Inferior parietal cortex (tissue), 1 donor: ENCODE data around the gene EVA1B.
A peak's percentile ranks its signal among the peaks of the same experiment; 100 is the strongest.

ENCODE experiments used
- DNase-seq: peaks from one replicate; pipeline ENCODE4 v3.0.0-alpha.2; 2016; ENCODE audit errors: extremely low spot score

Gene EVA1B

DNA sequence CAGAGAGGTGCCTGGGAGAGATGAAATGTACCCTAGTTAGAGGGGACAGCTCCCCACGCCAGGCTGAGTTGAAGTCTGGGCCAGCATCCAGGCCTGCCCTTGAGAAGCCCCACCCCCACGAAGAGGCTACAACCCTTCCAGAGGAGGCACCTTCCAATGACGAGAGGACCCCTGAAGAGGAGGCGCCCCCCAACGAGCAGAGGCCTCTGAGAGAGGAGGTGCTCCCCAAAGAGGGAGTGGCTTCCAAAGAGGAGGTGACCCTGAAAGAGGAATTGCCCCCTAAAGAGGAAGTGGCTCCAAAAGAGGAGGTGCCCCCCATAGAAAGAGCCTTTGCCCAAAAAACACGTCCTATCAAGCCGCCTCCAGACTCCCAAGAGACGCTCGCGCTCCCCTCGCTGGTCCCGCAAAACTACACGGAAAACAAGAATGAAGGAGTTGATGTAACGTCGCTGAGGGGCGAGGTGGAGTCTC is 3.1 kb downstream of the EVA1B start:
- DNase-seq: no peak

DNA sequence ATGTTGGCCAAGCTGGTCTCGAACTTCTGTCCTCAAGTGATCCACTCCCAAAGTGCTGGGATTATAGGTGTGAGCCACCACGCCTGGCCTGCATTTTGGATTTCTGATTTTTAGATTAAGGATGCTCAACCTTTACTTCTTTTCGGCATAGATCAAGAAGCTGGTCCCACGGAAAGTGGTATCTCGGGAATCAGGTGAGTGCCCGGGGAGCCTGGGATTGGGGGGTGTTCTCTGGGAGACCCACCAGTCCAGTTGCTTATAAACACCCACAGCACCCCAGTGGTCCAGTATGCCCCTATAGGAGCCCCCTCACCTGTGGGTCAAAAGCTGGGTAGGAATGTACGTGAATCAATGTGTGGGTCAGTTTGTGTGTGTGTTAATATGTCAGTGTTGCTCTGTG is 14.0 kb downstream of the EVA1B start:
- DNase-seq: no peak

DNA sequence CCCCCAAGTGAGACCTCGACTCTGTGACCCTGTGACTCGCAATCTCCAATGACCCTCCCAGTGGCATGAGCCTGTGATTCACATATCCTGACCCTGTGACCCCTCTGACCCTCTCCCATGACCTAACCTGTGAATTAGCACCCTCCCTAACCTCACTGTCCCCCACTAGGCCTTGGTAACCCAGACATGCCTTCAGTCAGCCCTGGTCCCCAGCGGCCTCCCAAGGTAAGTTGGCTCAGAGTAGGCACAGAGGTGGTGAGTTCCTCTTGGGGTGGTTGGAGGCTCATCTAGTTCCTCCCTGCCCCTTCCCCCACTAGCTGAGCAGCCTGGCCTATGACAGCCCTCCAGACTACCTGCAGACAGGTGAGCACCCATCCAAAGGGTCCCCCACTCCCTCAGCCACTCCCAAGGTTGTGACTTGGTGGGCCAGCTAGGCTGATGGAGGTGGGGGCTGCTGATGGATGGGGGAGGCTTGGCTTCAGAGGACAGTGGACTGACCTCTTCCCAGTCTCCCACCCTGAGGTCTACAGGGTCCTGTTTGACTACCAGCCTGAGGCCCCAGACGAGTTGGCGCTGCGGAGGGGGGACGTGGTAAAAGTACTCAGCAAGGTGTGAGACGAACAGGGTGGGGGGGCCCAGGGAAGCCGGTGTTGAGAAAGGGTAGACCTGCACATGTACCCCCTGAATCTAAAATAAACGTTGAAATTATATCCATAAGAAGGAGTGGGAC is 15.7 kb downstream of the EVA1B start:
- DNase-seq: no peak

DNA sequence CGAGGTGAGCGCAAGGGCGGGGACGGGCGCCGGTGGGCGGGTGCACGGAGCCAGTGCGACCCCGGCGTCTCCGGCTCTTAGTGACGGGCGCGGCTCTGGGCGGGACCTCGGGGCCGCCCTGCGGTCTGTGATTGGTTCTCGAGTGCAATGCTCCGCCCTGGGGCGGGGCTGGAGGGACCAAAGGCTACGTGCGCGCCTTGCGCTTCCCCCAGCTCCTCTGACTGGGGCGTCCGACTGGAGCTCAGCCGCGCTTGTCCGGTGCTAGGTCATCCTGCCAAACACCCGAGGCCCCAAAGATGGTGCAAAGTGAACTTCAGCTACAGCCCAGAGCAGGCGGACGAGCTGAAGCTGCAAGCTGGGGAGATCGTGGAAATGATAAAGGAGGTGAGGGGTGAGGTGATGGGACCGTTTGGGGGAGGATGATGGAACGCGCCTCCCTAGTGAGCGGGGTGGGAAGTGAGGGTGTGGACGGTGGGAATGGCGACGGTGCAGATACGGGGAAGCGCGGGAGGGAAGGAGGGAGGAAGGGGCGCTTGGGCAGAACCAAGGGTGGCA is 16.5 kb downstream of the EVA1B start:
- peak; percentile 89 for DNase-seq

DNA sequence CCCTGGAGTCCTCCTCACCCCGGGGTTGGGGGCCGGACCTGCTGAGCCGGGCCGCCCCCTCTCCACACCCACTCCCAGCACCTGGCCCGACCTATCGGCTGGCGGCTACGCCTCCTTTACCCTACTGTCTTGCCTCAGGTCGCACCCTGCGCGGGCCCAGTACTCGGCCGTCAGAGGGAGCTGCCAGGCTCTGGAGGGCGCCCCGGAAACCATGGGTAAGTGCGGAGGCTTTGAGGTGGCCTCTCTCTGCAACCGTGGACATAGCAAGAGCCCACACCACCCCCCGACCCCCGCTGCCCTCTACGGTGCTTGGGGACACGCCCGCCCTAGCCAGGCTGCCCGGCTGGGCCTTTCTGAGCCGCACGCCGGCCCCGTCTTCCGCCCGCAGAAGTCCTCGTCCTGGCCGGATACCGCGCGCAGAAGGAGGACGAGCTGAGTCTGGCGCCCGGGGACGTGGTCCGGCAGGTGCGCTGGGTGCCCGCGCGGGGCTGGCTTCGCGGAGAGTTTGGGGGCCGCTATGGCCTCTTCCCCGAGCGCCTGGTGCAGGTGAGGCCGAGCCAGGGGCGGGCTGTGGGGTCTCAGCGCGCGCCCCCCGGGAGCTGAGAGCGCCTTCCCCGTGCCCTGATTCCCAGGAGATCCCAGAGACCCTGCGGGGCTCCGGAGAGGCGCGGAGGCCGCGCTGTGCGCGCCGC is 17.1 kb downstream of the EVA1B start, which contains the start of gene SH3D21:
Gene SH3D21 (plus strand): TSS at position 159 of the 692 bp plus-strand sequence. CDS start 53 bp downstream, at position 212.
- no peak for DNase-seq

DNA sequence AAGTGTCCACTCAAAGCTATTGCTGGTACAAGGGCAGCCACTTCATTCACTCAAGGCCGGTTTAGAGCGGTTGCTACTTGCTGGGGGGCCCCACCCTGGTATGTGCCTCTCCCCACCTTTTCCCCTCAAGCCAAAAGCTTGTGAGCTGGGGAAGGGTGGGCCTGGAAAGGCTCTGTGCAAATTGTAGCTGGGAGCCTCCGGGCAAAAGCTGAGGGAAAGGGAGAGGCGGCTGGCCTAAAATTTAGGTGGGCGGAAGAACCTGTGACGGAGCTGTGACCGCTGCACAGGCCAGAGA is 17.6 kb downstream of the EVA1B start:
- DNase-seq: no peak

DNA sequence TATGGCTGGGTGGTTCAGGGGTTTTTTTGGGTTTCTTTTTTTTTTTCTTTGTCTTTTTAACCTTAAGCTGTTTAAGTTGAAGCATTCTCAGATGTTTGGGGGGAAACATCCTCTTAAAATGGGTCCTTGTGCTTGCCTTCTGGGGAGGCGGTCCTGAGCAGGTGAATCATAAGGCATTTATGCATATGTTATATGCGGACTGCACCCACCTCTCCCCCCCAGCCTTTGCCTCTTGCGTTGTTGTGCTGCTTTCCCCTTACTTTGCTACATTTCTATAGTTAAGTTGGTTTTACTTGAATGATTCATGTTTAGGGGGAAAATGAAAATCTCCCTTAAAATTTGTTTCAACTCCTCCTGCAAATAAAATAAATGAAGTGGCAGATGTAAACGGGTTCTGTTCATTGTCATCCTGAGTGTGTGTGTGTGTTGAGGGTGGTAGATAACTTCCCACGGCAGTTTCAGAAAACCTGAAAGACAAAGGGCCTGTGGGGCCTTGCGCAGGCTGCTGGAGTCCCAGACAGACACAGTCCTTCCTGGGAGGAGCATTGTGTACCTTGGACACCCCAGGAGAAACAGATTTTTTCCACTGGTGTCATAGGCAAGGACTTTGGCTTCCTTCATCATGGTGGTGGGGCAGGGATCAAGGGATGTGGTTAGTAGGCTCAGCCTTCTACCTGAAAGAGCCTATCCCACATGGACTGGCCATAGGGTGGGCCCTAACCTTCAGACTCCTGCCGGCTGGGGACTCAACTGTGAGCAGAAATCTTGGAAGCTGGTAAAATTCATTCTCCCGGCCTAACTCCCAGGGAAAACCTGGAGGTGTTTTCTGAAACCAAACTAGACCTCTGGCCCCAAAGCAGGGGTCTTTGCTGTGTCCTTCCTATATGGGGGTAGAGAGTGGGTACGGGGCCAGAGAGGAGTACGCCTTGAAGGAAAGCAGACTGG is 18.2 kb downstream of the EVA1B start:
- DNase-seq: no peak

DNA sequence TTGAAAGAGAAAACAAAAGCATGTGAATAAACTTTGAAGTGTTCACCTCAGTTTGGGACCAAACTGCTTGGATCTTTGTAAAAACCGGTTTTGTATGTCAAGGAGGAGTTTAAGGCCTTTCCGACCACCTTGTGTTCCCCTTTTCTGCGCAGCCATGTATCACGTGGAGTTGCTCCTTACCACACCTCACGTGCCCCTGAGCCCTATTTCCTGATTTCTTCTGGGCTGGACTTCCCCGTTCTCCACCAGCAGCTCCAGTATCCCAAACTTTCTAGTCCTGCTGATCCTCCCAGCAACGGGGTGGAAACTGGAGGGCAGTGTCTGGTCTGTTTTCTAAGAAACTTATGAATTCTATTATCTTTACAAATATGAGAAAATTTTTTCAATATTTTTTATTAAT is 18.9 kb downstream of the EVA1B start:
- no peak for DNase-seq

DNA sequence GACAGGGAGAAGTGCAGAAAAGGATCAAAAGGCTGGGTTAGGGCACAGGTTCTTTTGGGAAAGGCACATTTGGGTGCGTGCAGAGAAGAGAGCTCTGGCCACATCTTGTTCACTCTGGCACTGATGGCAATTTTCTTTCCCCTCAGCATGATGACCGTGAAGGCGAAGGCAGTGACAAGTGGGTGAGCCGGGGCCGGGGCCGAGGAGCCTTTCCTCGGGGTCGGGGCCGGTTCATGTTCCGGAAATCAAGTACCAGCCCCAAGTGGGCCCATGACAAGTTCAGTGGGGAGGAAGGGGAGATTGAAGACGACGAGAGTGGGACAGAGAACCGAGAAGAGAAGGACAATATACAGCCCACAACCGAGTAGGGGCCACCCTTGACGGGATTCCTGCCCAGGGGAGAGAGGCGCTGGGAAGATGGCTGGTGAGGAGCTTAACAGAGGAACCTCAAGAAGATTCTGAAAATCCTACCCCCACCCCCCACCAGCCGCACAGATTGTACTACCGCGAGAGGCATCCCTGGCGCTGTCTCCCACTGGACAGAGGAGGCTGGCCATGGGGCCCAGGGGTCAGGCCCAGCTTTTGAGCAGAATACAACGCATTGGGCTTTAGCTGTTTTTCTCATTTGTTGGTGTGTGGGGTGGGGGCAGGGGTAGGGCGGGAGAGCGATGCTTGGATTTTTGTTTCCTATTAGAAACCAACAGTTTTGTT is 19.6 kb downstream of the EVA1B start:
- DNase-seq: no peak

DNA sequence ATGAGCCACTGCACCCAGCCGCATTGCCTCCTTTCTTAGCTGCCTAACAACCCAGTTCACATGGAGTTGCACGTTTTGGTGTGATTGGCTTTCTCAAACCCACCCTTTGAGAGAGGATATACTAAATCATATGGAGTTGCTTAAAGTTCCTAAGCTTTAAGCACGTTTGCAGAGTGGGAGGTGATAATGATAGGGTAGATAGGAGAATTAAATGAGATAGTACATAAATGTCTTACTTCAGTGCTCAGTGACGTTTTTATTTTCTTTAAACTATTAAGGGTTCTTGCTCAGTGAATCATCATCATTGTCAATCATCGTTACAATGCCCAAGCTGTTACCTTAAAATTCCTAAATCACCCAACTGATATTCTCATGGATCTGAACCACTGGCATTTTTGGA is 20.2 kb downstream of the EVA1B start:
- no peak for DNase-seq

DNA sequence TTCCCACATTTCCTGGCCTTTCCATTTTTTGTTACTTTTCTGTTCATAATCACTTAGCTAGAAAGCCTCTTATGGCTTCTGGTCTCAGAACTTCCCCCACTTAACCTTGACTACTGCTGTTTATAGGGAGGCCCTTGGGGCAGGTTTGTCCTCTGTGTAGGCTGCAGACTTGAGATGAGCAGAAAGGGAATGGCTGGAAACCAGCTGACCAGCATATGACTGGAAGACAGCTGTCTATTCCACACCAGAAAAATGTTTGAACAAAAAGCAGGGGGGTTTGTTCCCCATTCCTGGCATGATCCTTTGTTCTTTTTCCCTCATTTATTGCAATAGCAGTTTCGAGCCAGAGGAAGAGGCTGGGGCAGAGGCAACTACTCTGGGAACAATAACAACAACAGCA is 22.2 kb downstream of the EVA1B start:
- no peak for DNase-seq

DNA sequence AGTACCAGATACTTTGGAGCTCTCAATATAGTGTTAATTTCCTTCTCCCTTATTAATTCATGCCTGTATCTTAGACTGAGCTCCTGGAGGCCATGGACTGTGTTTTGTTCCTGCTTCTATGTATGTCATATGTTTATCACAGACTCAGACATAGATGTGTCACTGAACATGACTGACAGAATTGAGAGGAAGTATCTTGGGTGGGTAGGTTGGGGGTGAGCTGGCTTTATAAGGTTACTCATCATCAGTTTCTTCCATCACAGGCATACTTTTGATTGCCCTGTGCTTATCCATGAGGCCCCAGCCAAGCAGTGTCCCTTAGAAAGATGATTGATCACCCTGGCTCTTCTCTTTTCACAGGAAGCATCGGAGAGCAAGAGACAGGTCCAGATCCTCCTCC is 22.9 kb downstream of the EVA1B start:
- DNase-seq: no peak

DNA sequence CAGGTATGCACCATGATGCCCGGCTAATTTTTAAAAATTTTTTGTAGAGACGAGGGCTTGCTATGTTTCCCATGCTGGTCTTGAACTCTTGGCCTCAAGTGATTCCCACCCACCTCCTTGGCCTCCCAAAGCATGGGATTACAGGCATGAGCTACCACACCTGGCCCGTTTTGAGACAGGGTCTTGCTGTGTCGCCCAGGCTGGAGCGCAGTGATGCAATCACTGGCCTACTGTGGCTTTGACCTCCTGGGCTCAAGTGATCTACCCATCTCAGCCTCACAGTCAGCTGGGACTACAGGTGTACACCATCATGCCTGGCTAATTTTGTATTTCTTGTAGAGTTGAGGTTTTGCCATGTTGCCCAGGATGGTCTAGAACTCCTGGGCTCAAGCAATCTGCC is 24.8 kb downstream of the EVA1B start:
- no peak for DNase-seq

DNA sequence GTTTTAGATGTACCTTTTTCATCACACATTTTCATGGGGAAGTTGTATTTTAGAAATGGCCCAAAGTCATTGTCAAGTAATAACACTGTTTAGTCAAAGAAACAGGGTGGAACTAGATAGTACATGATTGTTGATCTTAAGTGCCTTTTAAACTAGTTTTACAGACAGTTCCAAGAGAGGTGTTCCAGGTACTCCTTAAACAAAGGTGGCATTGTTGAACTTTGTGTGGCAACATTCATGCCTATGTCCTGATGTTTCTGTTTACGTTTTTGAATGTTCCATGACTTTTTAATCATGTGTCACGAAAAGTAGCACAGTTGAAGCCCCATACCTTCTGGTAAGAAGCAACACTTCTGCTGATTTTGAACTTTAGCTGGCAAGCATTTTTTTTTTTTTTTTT is 26.4 kb downstream of the EVA1B start:
- DNase-seq: no peak

DNA sequence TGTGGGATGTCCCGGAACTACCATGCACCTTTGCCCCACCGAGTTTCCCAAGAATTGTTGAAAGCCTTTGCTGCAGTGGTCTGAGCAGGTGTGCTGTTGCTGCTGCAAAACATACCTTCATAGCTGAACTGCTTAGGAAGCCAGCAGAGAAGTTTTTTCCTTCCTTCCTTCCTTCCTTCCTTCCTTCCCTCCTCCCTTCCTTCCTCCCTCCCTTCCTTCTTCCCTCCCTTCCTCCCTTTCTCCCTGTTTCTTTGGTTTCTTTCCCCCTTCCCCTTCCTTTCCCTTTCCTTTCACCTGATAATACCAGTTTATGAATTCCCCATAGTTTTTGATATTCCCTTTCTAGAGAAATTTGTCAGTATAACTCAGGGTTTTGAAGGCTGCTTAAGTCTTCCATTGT is 28.1 kb downstream of the EVA1B start:
- no peak for DNase-seq

DNA sequence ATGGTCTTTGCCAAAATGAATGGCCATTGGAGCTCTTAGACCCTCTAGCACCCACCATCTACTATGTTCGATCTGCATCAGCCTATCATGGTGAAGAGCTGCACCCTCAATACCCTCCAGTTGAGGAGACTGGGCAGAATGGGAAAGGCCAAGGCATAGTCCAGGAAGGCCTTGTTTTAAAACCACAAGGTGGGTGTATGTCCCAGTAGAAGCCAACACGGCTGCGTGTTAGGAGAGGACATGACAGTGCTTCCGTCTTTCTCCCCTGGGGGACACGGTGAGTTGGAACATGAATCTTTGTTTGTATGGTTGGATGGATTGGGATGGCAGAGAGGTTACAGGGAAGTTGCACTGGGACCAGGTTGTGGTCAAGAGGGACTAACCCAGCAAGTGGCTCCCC is 35.9 kb downstream of the EVA1B start:
- no peak for DNase-seq

DNA sequence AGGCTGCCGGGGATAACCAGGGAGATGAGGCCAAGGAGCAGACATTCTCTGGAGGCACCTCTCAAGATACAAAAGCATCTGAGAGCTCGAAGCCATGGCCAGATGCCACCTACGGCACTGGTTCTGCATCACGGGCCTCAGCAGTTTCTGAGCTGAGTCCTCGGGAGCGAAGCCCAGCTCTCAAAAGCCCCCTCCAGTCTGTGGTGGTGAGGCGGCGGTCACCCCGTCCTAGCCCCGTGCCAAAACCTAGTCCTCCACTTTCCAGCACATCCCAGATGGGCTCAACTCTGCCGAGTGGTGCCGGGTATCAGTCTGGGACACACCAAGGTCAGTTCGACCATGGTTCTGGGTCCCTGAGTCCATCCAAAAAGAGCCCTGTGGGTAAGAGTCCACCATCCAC is 36.6 kb downstream of the EVA1B start:
- DNase-seq: no peak

DNA sequence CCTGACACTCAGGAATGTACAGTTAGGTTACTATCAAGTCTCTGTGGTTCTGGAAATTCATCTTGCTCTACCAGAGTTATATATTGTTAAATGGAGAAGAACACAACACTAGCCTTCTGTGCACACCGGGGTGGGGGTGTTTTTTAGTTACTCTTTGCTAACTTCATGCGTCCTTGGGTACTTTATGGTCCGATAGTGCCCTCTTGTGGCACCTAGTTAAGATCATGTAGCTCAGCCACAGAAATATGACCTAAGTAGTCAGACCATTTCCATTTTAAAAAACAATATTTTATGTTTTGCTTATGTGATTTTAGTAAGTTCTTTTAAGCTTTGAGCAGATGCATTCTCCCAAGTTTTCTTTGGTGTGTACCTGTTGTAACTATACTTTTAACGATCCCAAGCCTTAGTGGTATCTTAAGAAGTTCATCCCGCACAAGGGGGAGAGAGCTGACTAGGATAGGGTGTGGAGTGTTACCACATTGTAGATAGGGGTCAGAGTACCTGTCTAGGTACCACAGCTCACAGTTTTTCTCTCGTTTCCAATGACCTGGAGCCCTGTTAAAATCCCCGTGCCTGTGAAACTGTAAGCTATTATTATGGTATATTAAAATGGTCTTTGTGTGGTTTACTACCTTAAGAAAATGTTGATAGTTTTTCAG is 37.9 kb downstream of the EVA1B start:
- DNase-seq: peak; percentile 91

DNA sequence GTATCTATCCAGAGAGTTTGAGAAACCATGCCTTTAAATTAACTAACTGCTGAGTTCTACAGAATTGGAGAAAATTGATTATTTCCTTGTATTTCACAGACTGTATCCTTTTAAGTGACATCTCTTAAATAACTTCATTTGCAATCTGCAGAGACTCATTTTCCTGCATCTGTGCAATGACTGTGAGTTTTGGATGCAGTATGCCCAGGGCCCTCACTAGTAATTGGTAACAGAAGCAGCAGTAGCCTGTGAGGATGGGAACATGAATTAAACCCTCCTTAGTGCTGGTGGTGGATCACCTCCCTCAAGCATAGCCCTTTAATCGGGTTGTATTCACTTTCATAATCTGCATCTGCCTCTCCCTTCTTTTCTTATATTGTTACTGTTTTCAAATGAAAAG is 38.9 kb downstream of the EVA1B start:
- no peak for DNase-seq

DNA sequence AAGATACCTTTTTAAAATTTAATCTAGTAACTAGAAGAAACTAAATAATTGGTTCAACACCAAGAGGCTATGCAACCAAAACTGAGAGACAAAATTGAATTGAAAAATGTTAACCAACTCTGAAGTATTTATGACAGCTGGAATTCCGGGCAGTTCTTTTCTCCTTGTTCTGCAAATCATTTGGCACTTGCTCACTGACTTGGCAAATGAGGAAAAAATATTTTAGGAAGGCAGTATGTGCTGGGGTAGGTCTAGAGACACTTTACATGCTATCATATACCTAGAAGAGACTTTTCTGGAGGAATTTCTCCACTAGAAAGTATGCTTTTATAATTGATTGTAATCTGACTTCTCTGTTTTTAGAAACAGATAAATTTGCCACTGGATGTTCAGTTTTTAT is 39.4 kb downstream of the EVA1B start:
- no peak for DNase-seq

DNA sequence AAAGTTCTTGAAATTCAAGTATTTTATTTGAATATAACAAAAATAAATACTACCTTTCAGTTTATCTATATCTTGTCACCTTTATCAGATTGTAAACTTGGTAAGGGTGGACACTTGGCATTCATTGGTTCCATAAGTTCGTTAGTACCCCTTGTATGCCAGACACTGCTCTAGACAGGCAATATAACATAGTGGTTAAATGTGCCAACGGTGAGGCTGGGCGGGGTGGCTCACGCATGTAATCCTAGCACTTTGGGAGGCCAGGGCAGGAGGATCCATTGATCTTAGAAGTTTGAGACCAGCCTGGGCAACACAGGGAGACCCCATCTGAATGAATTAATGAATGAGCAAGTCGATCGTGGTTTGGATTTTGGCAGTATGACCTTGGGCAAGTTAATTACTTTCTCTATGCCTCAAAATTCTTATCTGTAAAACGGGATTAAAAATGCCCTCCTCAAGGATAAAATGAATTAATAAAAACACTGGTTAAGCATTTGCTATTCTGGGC is 43.6 kb downstream of the EVA1B start:
- DNase-seq: no peak
